OCI-LY7 (cell line): ENCODE measurements around the gene MSL1.

Source experiments
- EZH2phosphoT487 ChIP-seq: fragments of 200-600 bp; sonication (generic); IDR thresholded peaks from 2 replicates; pipeline ENCODE4 v1.6.1; 2018; ENCODE audit warnings: low read depth, borderline replicate concordance, mild to moderate bottlenecking, mixed run types, antibody characterized with exemption, low read length, moderate library complexity, mixed read lengths
- TF ChIP-seq, protein P1 (sequence below): fragments of 200-600 bp; sonication (generic); conservative IDR thresholded peaks from 2 replicates; pipeline ENCODE4 v1.5.1; 2014; ENCODE audit warnings: mild to moderate bottlenecking, antibody characterized with exemption, low read length, moderate library complexity, mixed read lengths

DNA sequence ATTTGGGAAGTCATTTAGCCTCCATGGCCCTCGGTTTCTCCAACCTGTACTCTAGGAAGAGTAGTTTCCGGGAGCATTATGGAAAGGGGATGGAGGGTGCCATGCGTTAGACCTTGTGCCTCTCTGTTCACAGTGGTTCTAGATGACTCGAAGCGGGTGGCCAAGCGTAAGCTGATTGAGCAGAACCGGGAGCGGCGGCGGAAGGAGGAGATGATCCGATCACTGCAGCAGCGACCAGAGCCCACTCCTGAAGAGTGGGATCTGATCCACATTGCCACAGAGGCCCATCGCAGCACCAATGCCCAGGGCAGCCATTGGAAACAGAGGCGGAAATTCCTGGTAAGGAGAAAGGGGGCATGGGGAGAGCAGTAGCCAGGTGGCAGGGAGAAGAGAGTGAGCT is 37.3 kb upstream of the MSL1 start:
- TF ChIP-seq, protein P1, sequence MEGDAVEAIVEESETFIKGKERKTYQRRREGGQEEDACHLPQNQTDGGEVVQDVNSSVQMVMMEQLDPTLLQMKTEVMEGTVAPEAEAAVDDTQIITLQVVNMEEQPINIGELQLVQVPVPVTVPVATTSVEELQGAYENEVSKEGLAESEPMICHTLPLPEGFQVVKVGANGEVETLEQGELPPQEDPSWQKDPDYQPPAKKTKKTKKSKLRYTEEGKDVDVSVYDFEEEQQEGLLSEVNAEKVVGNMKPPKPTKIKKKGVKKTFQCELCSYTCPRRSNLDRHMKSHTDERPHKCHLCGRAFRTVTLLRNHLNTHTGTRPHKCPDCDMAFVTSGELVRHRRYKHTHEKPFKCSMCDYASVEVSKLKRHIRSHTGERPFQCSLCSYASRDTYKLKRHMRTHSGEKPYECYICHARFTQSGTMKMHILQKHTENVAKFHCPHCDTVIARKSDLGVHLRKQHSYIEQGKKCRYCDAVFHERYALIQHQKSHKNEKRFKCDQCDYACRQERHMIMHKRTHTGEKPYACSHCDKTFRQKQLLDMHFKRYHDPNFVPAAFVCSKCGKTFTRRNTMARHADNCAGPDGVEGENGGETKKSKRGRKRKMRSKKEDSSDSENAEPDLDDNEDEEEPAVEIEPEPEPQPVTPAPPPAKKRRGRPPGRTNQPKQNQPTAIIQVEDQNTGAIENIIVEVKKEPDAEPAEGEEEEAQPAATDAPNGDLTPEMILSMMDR = no peak
- no peak for TF ChIP-seq EZH2phosphoT487
